HUES48 (cell line): Measurements from ENCODE around the gene SYTL4.

Experiments used
- H3K27ac ChIP-seq: one replicate; pipeline ENCODE4 v1.7.0; 2013; ENCODE audit warnings: low read depth, low read length, inconsistent platforms
- H3K27me3 ChIP-seq: 2 replicates; pipeline ENCODE4 v1.6.1; 2013; ENCODE audit warnings: mild to moderate bottlenecking, low read length; ENCODE audit not compliant: control insufficient read depth, insufficient read depth
- H3K36me3 ChIP-seq: 2 replicates; pipeline ENCODE4 v1.6.1; 2013; ENCODE audit warnings: low read length; ENCODE audit not compliant: control insufficient read depth, insufficient read depth
- H3K4me1 ChIP-seq: 2 replicates; pipeline ENCODE4 v1.6.1; 2013; ENCODE audit warnings: mild to moderate bottlenecking, low read length; ENCODE audit not compliant: control insufficient read depth, insufficient read depth
- H3K4me3 ChIP-seq: 2 replicates; pipeline ENCODE4 v1.5.1; 2013; ENCODE audit warnings: mild to moderate bottlenecking, low read depth, low read length
- H3K9ac ChIP-seq: 2 replicates; pipeline ENCODE4 v1.6.1; 2013; ENCODE audit warnings: mild to moderate bottlenecking, low read depth, low read length, moderate library complexity
- H3K9me3 ChIP-seq: 2 replicates; pipeline ENCODE4 v1.6.1; 2013; ENCODE audit warnings: low read length; ENCODE audit not compliant: control insufficient read depth, insufficient read depth

The SYTL4 gene

DNA sequence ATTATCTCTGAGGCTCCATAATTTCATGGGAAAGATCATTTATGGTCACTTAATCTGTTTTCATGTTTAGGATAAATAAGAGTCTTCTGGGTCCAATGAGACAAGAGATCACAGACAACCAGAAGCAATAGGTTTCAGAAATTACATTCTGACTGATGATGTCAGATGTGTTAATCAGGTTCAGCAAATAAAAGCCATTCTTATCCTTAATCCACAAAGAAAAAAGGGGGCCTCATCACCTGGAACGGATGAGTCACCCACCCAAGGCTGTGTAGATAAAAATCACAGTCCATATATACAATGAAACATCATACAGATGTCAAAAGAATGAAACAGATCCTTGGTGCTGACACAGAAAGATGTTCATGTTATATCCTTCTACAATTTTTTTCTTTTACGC, 36.6 kb downstream of the SYTL4 start:
- H3K27me3 ChIP-seq = peaks cover 7% of the 10 kb centered on the region; the same call in 1 of the 2 replicates
- no peak overlapping the region for H3K4me3 ChIP-seq
- no peaks in the 10 kb centered on the region for H3K9me3 ChIP-seq
- no peaks in the 10 kb centered on the region for H3K36me3 ChIP-seq
- no peak overlapping the region for H3K27ac ChIP-seq
- H3K9ac ChIP-seq = no peak overlapping the region
- H3K4me1 ChIP-seq = no peaks in the 10 kb centered on the region

DNA sequence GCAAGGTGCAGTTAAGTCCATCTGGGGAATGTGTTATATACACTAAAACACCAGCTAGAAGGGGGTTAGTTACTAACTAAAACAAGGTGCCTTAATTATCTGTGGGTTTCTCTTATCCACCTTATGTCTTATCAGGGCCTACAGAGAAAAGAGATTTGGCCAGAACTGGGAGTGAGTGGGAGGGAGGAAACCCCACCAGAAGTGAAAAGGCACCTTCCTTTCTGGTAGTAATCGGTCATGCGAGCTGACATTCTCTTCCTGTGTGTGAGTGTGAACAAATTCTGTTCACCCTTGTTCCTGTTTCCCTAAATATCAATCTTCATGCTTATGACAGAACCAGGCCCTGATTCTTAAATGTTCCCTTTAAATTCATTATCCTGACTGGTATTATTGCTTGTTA, 44.4 kb downstream of the SYTL4 start:
- no peak overlapping the region for H3K9ac ChIP-seq

DNA sequence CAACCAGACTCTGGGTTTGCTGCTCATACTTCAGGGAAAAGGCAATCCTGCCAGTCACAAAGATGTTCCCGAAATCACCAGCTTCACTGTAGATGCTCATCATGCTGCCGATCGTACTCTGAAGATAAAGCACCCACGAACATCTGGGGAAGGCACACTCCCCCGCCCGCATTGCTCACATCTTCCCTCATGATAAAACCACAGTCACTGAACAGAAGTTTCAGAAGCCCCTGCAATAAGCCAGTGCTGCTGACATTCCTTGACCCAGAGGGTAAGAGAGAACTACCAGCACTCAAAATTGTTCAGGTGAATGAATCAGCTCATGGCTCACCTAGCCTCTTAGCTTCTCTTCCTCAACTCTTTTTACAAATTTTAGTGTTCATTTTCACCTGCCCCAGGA, 44.8 kb downstream of the SYTL4 start:
- H3K9me3 ChIP-seq = no peaks in the 10 kb centered on the region
- H3K36me3 ChIP-seq = no peaks in the 10 kb centered on the region
- no peak overlapping the region for H3K4me3 ChIP-seq
- H3K9ac ChIP-seq = no peak overlapping the region
- H3K27ac ChIP-seq = no peak overlapping the region
- H3K27me3 ChIP-seq = peaks cover 10% of the 10 kb centered on the region
- no peaks in the 10 kb centered on the region for H3K4me1 ChIP-seq

More for the DNA sequence above, 44.4 kb downstream of the SYTL4 start:
- Histone ChIP-seq H3K4me1 (no peaks in the 10 kb centered on the region), H3K27ac (no peak overlapping the region), H3K4me3 (no peak overlapping the region), H3K9me3 (no peaks in the 10 kb centered on the region), H3K27me3 (peaks cover 10% of the 10 kb centered on the region), H3K36me3 (no peaks in the 10 kb centered on the region)

DNA sequence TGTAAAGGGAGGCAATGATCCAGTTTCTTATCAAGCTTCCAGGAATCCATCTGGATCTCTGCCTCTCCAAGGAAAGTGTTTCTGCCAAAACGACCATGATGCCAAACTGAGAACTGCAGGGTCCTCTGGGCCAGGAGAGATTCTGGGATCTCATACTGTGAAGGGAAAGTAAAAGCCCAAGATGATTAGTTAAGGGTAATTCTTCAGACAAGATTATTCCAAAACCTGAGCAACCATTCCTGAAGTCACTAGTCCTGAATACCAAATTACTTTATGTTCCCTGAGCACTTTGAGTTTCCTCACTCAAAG, 46.0 kb downstream of the SYTL4 start:
- Histone ChIP-seq H3K4me3 (no peak overlapping the region), H3K4me1 (no peaks in the 10 kb centered on the region), H3K9me3 (no peaks in the 10 kb centered on the region), H3K27ac (no peak overlapping the region), H3K36me3 (no peaks in the 10 kb centered on the region), H3K27me3 (peaks cover 14% of the 10 kb centered on the region), H3K9ac (no peak overlapping the region)

DNA sequence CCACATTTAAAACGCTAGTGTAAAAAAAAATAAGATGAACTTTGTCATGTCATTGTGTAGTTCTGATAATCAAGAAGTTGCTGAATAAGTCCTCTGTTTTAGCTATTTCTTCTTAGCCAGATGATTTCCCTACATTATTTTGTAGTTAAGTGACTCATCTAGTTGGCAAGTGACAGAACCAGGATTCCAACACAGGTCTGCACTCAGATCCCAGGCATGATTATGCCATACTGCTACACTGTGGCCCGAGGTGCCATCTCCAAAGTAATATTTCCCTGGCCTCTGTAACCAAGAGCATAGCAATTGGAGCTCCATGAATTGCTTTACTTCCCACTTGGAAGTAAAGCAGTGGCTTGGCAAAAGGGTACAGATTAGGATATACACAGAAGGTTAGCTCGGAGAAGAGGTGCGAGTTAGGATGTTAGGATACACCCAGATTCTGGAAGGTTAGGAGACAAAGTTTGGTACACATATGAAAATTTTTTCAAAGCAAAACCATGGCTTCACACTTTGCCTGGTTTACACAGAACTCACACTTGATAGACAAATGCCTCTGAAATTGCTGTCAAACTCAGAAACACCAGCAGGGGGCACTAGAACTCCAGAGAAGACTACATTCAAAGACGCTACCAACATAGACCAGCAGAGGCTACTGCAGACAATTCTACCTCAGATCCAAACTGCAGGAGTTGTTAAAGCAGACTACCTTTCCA, 46.5 kb downstream of the SYTL4 start:
- H3K9ac ChIP-seq = no peak overlapping the region
- no peaks in the 10 kb centered on the region for H3K4me1 ChIP-seq
- H3K4me3 ChIP-seq = no peak overlapping the region
- peaks cover 14% of the 10 kb centered on the region for H3K27me3 ChIP-seq
- no peaks in the 10 kb centered on the region for H3K36me3 ChIP-seq
- H3K9me3 ChIP-seq = no peaks in the 10 kb centered on the region
- no peak overlapping the region for H3K27ac ChIP-seq

DNA sequence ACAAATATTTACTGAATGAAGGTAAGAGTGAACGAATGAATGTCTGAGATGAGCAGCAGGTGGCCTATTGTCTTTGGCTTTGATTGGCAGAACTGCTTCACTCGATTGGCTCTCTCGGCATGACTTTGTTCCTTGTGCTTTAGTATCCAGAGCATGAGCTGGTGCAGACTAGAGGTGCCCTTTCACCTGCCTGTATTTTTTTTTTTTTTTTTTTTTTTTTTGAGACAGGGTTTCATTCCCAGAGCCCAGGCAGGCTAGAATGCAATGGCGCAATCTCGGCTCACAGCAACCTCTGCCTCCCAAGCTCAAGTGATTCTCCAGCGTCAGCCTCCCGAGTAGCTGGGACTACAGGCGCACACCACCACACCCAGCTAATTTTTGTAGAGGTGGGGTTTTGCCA, 49.0 kb downstream of the SYTL4 start:
- Histone ChIP-seq H3K9me3 (no peaks in the 10 kb centered on the region), H3K9ac (no peak overlapping the region), H3K4me1 (no peaks in the 10 kb centered on the region), H3K4me3 (no peak overlapping the region), H3K27me3 (peaks cover 14% of the 10 kb centered on the region), H3K27ac (no peak overlapping the region), H3K36me3 (no peaks in the 10 kb centered on the region)

DNA sequence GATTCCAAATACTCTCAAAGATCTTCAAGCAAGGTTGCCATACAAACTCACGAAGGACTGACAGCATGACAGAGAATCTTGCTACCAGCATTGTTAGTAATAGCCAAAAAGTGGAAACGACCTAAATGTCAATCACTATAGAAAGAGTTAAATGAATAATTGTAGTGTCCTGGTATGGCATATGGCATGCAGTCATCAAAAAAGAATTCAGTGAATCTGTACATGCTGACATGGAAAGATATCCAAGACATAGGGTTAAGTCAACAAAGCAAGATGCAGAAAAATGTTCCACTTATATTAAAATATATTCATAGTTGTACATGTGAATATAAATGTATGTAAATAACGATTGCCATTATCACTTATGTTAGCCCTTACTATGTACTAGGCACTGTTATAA, 50.3 kb downstream of the SYTL4 start:
- no peak overlapping the region for H3K9ac ChIP-seq
- no peak overlapping the region for H3K4me3 ChIP-seq
- H3K27ac ChIP-seq = no peak overlapping the region
- H3K9me3 ChIP-seq = no peaks in the 10 kb centered on the region
- H3K36me3 ChIP-seq = no peaks in the 10 kb centered on the region
- H3K4me1 ChIP-seq = no peaks in the 10 kb centered on the region
- H3K27me3 ChIP-seq = peaks cover 8% of the 10 kb centered on the region; the same call in 1 of the 2 replicates

DNA sequence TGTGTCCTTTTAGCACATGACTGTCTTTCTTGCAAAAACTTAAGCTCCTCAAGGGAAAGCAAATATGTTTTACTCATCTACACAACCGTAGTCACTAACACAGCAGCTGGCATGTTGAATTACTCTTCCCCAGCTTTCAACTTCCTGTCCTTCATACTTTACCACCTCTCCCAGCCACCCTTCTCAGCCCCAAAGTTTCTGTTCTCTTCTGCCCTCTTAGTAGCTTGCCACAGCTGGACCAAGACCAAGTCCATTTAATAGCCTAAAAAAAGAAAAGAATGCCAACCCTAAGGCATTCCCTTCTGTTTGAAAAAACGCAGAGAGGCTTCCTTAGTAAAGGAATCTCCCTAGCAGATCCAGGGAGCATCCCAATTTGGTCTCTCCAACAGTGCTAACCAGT, 51.2 kb downstream of the SYTL4 start:
- Histone ChIP-seq H3K4me1 (no peaks in the 10 kb centered on the region), H3K27me3 (peaks cover 4% of the 10 kb centered on the region; the same call in 1 of the 2 replicates), H3K9ac (no peak overlapping the region), H3K36me3 (no peaks in the 10 kb centered on the region), H3K27ac (no peak overlapping the region), H3K4me3 (no peak overlapping the region), H3K9me3 (no peaks in the 10 kb centered on the region)

DNA sequence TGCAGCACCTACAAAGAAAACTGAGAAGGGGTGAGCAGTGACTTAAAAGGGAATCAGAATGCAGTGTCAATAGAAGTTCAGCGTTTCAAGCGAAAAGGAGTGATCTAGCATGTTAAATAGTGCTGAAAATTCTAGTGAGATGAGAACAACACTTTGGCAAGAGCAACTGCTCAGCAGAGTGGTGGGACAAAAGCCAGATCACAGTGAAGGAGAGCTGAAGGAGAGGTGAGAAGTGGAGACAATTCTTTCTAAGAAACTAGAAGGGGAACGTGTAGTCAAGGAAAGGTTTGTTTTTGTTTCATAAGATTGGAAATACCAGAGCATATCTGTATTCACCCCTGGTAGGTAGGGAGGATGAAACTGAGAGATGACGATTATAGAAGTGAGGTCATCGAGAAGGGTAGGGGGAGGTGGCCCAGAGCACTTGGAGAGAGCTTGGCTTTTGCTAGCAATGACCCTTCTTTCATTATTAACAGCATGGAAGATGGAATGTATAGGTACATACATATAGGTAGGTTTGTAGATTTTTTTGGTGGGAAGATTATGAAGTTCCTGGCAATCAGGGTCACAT, 54.2 kb downstream of the SYTL4 start:
- H3K27me3 ChIP-seq = peaks cover 4% of the 10 kb centered on the region
- no peak overlapping the region for H3K9ac ChIP-seq
- H3K9me3 ChIP-seq = no peaks in the 10 kb centered on the region
- H3K4me1 ChIP-seq = 0 out of 2 replicates have a peak, but pooled peaks cover 3% of the 10 kb centered on the region
- no peak overlapping the region for H3K4me3 ChIP-seq
- H3K36me3 ChIP-seq = no peaks in the 10 kb centered on the region
- H3K27ac ChIP-seq = no peak overlapping the region

DNA sequence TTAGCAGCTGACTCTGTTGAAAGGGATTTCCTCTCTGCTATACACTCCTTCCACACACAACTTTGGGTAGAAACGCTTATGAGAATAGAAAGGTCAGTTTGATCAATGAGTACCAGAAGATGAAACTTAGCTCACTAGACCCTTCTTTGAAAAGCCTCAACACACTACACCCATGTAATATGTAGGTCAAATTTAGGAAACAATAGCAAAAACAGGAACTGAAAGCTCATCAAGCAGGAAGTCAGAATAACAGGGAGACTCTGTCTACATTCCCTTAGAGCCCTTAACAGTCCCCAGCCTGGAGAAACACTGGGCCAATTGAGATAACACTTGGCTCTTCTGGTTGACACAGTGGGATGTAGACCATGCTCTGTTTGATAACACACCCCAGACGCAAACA, 57.2 kb downstream of the SYTL4 start:
- H3K9ac ChIP-seq = no peak overlapping the region
- H3K4me1 ChIP-seq = 0 out of 2 replicates have a peak, but pooled peaks cover 3% of the 10 kb centered on the region
- H3K9me3 ChIP-seq = no peaks in the 10 kb centered on the region
- no peaks in the 10 kb centered on the region; the same call in 1 of the 2 replicates for H3K27me3 ChIP-seq
- no peaks in the 10 kb centered on the region for H3K36me3 ChIP-seq
- no peak overlapping the region for H3K27ac ChIP-seq
- no peak overlapping the region for H3K4me3 ChIP-seq

DNA sequence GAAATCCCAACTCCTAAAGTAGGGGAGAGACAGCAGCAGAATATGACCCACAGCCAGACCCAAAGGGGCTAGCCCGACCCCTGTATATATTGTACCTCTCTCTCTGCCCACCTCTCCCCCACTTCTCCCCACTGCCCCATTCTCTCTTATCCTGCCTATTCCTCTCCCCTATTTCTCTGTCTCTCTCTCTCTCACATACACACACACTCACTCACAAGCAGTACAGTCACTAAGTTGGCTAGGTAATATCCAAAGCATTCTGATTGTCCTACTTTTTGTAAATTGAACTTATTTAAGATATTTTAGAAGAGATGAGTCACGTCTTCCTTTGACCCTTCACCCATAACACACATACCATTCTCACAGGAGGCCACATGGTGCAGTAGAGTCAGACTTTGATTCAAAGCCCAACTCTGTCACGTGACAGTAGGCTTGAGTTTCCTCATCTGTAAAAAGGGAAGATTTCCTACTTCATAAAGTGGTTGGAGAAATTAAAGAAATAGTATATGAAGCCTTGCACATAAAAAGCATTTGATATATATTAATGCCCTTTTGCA, 58.4 kb downstream of the SYTL4 start:
- Histone ChIP-seq H3K9me3 (no peaks in the 10 kb centered on the region), H3K4me3 (no peak overlapping the region), H3K27ac (no peak overlapping the region), H3K27me3 (no peaks in the 10 kb centered on the region; the same call in 1 of the 2 replicates), H3K4me1 (0 out of 2 replicates have a peak, but pooled peaks cover 3% of the 10 kb centered on the region), H3K9ac (no peak overlapping the region), H3K36me3 (no peaks in the 10 kb centered on the region)
